GM12801 (cell line): Measurements from ENCODE around the gene PSMD1.

ENCODE experiments used
- TF ChIP-seq, protein P1 (sequence below): IDR thresholded peaks from one replicate; pipeline ENCODE4 v1.5.1; 2011; ENCODE audit warnings: control low read depth; ENCODE audit not compliant: insufficient read length; ENCODE audit errors: extremely low read depth

Gene PSMD1

DNA sequence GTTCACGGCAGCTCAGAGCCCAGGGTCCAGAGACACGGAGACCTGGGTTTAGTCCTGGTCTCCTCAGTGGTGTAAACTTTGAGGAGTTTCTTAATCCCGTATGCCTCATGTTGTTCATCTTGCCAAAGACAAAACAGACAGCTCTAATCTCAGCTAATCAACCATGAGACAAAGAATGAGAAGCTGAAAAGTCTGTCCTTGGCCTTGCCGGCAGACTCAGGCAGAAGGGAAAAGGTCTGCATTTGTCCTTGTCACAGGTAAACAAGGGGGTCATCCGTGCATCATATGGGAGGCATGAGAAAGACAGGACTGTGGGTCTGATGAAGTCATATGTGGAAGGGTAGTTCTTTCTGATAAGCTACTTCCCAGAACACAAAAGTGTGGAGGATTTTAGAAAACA, 139.9 kb downstream of the PSMD1 start:
- TF ChIP-seq, protein P1, sequence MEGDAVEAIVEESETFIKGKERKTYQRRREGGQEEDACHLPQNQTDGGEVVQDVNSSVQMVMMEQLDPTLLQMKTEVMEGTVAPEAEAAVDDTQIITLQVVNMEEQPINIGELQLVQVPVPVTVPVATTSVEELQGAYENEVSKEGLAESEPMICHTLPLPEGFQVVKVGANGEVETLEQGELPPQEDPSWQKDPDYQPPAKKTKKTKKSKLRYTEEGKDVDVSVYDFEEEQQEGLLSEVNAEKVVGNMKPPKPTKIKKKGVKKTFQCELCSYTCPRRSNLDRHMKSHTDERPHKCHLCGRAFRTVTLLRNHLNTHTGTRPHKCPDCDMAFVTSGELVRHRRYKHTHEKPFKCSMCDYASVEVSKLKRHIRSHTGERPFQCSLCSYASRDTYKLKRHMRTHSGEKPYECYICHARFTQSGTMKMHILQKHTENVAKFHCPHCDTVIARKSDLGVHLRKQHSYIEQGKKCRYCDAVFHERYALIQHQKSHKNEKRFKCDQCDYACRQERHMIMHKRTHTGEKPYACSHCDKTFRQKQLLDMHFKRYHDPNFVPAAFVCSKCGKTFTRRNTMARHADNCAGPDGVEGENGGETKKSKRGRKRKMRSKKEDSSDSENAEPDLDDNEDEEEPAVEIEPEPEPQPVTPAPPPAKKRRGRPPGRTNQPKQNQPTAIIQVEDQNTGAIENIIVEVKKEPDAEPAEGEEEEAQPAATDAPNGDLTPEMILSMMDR: no peak

DNA sequence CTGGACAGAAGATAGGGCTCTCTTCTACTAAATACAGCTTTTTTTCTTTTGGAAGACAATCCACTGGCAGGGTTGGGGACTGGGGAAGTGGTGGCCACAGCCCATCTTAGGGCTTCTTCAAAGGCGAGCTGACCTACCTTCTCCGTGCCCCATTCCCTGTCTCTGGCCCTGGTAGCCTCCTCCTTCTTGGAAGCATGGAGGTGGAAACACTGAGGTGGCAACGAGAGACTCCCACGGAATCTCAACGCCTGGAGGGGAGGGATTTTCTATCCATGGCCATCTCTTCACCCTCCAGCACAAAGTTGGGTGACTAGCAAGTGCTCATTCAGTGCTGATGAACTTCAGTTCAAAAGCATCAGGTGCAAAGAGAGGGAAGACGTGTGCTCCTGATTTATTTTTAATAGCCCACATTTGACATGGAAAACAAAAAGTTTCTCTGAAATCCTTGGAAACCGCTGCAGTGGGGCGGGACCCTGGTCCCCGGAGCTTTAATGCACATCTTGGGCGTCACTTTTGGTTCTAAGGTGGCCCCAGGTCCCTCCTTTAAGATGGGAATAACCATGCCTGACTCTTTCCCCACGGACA, 141.1 kb downstream of the PSMD1 start:
- TF ChIP-seq, protein P1: no peak

- TF ChIP-seq, protein P1: no peak
These were observed 141.9 kb downstream of the PSMD1 start, which contains the start of gene ARMC9 for GRCh38 chr2:231198291-231199173. TSS of gene ARMC9 (plus strand) at chr2:231198631. CDS start at chr2:231206239, 7,608 bp downstream.

DNA sequence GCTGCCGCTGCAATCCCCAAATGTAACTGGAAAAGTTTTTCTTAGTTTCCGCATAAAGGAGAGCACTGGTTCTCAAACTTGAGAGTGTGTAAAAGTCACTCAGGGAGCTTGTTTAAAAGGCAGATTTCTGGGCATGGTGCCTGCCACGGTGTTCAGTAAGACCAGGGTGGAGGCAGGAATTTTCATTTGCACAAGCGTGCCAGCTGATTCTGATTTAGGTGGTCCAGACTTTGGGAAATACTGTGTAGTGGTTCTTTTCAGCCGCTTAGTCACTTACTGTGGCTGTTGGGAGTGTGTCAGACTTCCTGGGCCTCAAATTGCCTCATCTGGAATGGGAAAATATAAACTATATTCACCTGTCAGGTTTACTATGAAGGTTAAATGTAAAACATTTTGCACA, 142.6 kb downstream of the PSMD1 start:
- TF ChIP-seq, protein P1: no peak

- TF ChIP-seq, protein P1: no peak
These were observed 144.3 kb downstream of the PSMD1 start for GRCh38 chr2:231200805-231201474.

DNA sequence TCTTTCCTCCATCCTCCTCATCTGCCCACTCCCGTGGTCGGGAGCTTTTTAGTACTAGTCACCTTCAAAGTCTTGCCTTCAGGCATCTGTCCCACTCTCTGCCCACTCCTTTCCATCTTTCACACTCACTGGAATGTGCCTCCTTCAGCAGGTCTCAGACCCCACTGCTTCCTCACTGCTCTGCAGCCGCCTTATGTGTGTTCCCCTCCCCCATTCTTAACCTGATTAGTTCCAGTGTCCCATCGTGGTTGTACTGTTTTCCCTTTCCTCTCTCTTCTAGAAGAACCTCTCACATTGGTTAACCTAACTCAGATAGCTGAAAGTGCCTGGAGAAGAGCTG, 144.8 kb downstream of the PSMD1 start:
- TF ChIP-seq, protein P1: no peak

GRCh38 chr2:231203087-231203486, 146.4 kb downstream of the PSMD1 start:
- TF ChIP-seq, protein P1: no peak
